Liver (tissue), 9 donors: ENCODE data around the gene GPR87. TPM values are rescaled to one million over a fixed set of nuclear protein-coding genes. Genes with fewer than 3 reads are reported as not detected.

Experiments
- DNase-seq: peaks from one replicate; pipeline ENCODE4 v3.0.0-alpha.2; 2017; ENCODE audit warnings: low spot score
- H3K27ac ChIP-seq, 2 donors: one replicate each; pipeline ENCODE4 v1.7.0; 2013; ENCODE audit warnings: inconsistent platforms in 2 of 2, low read length in 2 of 2, control low read depth in 1 of 2, low read depth in 1 of 2, mild to moderate bottlenecking in 1 of 2
- H3K27me3 ChIP-seq, 4 donors: one replicate each; pipeline versions ENCODE4 v1.6.1 to v1.7.0; 2013; ENCODE audit warnings: low read length in 3 of 4, inconsistent platforms in 1 of 4, mild to moderate bottlenecking in 1 of 4, moderate library complexity in 1 of 4; ENCODE audit not compliant: control insufficient read depth in 4 of 4, insufficient read depth in 4 of 4
- H3K36me3 ChIP-seq, 4 donors: one replicate each; pipeline versions ENCODE4 v1.6.1 to v1.7.0; 2013; ENCODE audit warnings: low read length in 3 of 4, mild to moderate bottlenecking in 3 of 4, low read depth in 1 of 4, moderate library complexity in 1 of 4; ENCODE audit not compliant: control insufficient read depth in 4 of 4, insufficient read depth in 3 of 4
- H3K4me1 ChIP-seq, 4 donors: one replicate each; pipeline versions ENCODE4 v1.6.1 to v1.7.0; 2013; ENCODE audit warnings: low read length in 3 of 4, mild to moderate bottlenecking in 3 of 4, moderate library complexity in 1 of 4; ENCODE audit not compliant: control insufficient read depth in 4 of 4, insufficient read depth in 4 of 4
- H3K4me3 ChIP-seq, 3 donors: one replicate each; pipeline versions ENCODE4 v1.6.1 to v1.7.0; 2013; ENCODE audit warnings: low read length in 3 of 3, control low read depth in 1 of 3, low read depth in 1 of 3, mild to moderate bottlenecking in 1 of 3
- H3K9ac ChIP-seq, 2 donors: one replicate each; pipeline ENCODE4 v1.7.0; 2013; ENCODE audit warnings: low read length in 2 of 2, mild to moderate bottlenecking in 2 of 2, moderate library complexity in 2 of 2, control low read depth in 1 of 2, low read depth in 1 of 2
- H3K9me3 ChIP-seq, 4 donors: one replicate each; pipeline versions ENCODE4 v1.6.1 to v1.7.0; 2013; ENCODE audit warnings: low read length in 3 of 4; ENCODE audit not compliant: control insufficient read depth in 4 of 4
- CTCF ChIP-seq: fragments of 150-350 bp; IDR thresholded peaks from 2 replicates; pipeline ENCODE4 v1.5.1; 2017; ENCODE audit warnings: improper control_type of control experiment, low read depth, low read length; ENCODE audit not compliant: missing input control
- EGR1 ChIP-seq, 2 donors: IDR thresholded peaks; 2 replicates each; pipeline ENCODE4 v1.6.1; 2016 to 2018; ENCODE audit warnings: antibody characterized with exemption in 2 of 2, low read depth in 2 of 2
- FOXA1 ChIP-seq: IDR thresholded peaks from 2 replicates; pipeline ENCODE4 v1.6.1; 2016; ENCODE audit warnings: antibody characterized with exemption
- FOXA2 ChIP-seq: IDR thresholded peaks from 2 replicates; pipeline ENCODE4 v1.6.1; 2016; ENCODE audit warnings: antibody characterized with exemption
- GABPA ChIP-seq, 2 donors: IDR thresholded peaks in 1 of 2; conservative IDR thresholded peaks in 1 of 2; 2 replicates each; pipeline ENCODE4 v1.6.1; 2016; ENCODE audit warnings: antibody characterized with exemption in 2 of 2, mild to moderate bottlenecking in 1 of 2, moderate library complexity in 1 of 2
- HNF4G ChIP-seq: IDR thresholded peaks from 2 replicates; pipeline ENCODE4 v1.6.1; 2016; ENCODE audit warnings: antibody characterized with exemption
- NR2F2 ChIP-seq: IDR thresholded peaks from 2 replicates; pipeline ENCODE4 v1.6.1; 2016; ENCODE audit warnings: antibody characterized with exemption
- RAD21 ChIP-seq, 2 donors: IDR thresholded peaks; 2 replicates each; pipeline ENCODE4 v1.6.1; 2016; ENCODE audit warnings: antibody characterized with exemption in 2 of 2, mild to moderate bottlenecking in 2 of 2
- SP1 ChIP-seq: IDR thresholded peaks from 2 replicates; pipeline ENCODE4 v1.6.1; 2018; ENCODE audit warnings: antibody characterized with exemption, mild to moderate bottlenecking
- TAF1 ChIP-seq: conservative IDR thresholded peaks from 2 replicates; pipeline ENCODE4 v1.6.1; 2016; ENCODE audit warnings: antibody characterized with exemption, mild to moderate bottlenecking
- ZBTB33 ChIP-seq: IDR thresholded peaks from 2 replicates; pipeline ENCODE4 v1.6.1; 2016; ENCODE audit warnings: antibody characterized with exemption
- WGBS: extraction: QIAGEN DNeasy Blood & Tissue Kit; methylation state at CpG from one replicate; pipeline ENCODE4 v1.1.7; 2013; 5-methylcytosine and 5-hydroxymethylcytosine counted together
- polyA plus RNA-seq, 2 donors: library from polyadenylated mRNA; stranded (reverse) in 1 of 2; unstranded in 1 of 2; fragments of 200-250 nt in 1 of 2; fragments of >200 nt in 1 of 2; fragmentation: Nextera tagmentation in 1 of 2; extraction: Ambion mirVana in 1 of 2; gene quantifications; one replicate each; pipeline versions ENCODE4 v1.2.1 to v1.2.3, GENCODE V29; 2013 to 2015
- total RNA-seq, 2 donors: library from RNA; depleted of rRNA; stranded (reverse); fragments of >200 nt; gene quantifications; one replicate each; pipeline ENCODE4 v1.2.3, GENCODE V29; 2014
- TF ChIP-seq, protein P1 (sequence below): IDR thresholded peaks from 2 replicates; pipeline ENCODE4 v1.6.1; 2016; ENCODE audit warnings: antibody characterized with exemption, mild to moderate bottlenecking
- donor health status: healthy.
- donor health status: healthy.
- donor health status: healthy.
- donor health status: healthy.
- donor health status: healthy.

The GPR87 gene
- total and polyA plus RNA-seq, 4 donors, result not detected

DNA sequence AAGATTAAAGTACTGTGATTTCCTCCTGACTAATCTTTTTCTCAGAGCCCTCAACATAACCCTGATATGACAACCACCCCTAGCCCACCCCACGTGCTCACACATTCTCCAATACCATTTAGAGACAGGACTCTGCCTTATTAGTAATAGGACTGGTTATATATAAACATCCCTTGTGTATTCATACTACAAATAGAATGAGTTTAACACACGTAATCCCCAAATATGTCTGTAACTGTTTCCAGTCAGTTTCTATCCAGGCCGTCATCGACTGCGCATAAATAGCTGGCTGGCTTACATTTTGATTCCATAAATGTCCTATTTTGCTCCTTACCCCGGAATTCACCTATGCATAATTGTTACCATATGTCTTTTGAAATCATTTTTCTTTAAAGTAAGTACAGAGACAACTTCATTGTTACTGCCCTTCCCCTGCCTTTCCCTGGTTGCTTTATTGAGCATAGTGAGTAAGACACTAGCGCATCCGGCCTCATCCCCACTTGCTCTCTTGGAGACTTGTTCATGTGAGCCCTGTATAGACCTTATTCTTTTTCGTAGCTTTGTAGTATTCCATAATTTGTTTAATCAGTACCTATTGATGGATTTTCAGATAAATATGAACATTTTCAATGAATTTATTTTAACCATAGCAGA is 34.8 kb downstream of the GPR87 start (continued):
- TF ChIP-seq CTCF (no peak), HNF4G (no peak), TAF1 (no peak)

DNA sequence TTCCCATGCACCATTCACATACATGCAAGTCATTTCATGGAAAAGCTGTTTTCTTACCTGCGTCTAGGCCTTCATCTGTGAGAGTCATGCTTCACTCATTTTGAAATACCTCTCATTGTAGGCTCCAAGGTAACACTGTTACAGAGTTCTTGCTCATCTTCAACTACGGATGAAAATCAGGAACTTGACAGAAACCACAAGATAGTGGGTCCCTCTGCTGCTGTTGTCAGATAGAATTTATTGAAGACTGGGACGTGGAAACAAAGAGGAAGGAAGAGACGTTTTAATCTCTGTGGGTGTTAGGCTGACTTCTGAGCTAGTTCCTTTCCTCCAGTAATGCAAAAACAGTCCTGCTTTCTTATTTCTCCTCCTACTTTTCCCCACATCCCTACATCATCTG is 38.4 kb downstream of the GPR87 start, which contains the start of gene P2RY14:
P2RY14 (minus strand) TSS at position 313 of the 400 bp plus-strand sequence. CDS start 64,226 bp downstream, outside the sequence.
- no peaks in the 10 kb centered on the region for H3K27me3 ChIP-seq
- TF ChIP-seq, protein P1, sequence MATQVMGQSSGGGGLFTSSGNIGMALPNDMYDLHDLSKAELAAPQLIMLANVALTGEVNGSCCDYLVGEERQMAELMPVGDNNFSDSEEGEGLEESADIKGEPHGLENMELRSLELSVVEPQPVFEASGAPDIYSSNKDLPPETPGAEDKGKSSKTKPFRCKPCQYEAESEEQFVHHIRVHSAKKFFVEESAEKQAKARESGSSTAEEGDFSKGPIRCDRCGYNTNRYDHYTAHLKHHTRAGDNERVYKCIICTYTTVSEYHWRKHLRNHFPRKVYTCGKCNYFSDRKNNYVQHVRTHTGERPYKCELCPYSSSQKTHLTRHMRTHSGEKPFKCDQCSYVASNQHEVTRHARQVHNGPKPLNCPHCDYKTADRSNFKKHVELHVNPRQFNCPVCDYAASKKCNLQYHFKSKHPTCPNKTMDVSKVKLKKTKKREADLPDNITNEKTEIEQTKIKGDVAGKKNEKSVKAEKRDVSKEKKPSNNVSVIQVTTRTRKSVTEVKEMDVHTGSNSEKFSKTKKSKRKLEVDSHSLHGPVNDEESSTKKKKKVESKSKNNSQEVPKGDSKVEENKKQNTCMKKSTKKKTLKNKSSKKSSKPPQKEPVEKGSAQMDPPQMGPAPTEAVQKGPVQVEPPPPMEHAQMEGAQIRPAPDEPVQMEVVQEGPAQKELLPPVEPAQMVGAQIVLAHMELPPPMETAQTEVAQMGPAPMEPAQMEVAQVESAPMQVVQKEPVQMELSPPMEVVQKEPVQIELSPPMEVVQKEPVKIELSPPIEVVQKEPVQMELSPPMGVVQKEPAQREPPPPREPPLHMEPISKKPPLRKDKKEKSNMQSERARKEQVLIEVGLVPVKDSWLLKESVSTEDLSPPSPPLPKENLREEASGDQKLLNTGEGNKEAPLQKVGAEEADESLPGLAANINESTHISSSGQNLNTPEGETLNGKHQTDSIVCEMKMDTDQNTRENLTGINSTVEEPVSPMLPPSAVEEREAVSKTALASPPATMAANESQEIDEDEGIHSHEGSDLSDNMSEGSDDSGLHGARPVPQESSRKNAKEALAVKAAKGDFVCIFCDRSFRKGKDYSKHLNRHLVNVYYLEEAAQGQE, result no peak
- TF ChIP-seq FOXA1 (no peak), GABPA (IDR thresholded peaks at IDR 0.05 in 1 of 2, conservative IDR thresholded peaks at IDR 0.05 in 1 of 2) (no peak), ZBTB33 (no peak), TAF1 (no peak), FOXA2 (no peak), NR2F2 (no peak), HNF4G (no peak), EGR1 (IDR thresholded peaks at IDR 0.05; ENCODE audit: low read depth in 2 of 2) (no peak)
- no peak for DNase-seq
- no peaks in the 10 kb centered on the region for H3K36me3 ChIP-seq
- H3K27ac ChIP-seq, result no peak within 1 kb of the TSS
- 61% methylated on average over 4 of the region's 4 CpGs for WGBS
- H3K4me3 ChIP-seq, result no peak within 1 kb of the TSS
- no peaks in the 10 kb centered on the region for H3K9me3 ChIP-seq
- no peaks in the 10 kb centered on the region for H3K4me1 ChIP-seq
- no peak within 1 kb of the TSS for H3K9ac ChIP-seq

DNA sequence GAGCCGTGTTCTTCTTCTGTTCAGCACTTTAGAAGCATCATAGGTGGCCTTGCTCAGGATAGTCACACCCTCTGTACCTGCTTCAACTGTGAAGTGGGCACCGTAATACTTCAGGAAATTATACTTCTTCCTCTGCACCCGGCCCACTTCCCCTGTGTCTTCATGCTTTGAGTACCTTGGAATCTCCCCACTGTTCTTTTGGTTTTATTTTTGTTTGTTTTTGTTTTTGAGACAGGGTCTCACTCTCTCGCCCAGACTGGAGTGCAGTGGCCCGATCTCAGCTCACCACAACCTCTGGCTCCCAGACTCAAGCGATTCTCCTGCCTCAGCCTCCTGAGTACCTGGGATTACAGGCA is 40.0 kb downstream of the GPR87 start:
- TF ChIP-seq, protein P1, result no peak
- TF ChIP-seq SP1 (no peak), RAD21 (IDR thresholded peaks at IDR 0.05) (no peak)
- no peak overlapping the region for H3K4me3 ChIP-seq
- no peaks in the 10 kb centered on the region for H3K36me3 ChIP-seq
- DNase-seq, result no peak
- H3K9ac ChIP-seq, result no peak overlapping the region
- H3K27ac ChIP-seq, result no peak overlapping the region
- H3K4me1 ChIP-seq, result no peaks in the 10 kb centered on the region
- H3K27me3 ChIP-seq, result no peaks in the 10 kb centered on the region
- 82% methylated on average over 6 of the region's 6 CpGs for WGBS
- no peaks in the 10 kb centered on the region for H3K9me3 ChIP-seq
